ENCODE measurements around the gene MGAT4B.

The MGAT4B gene

GRCh38 chr5:179759581-179760551 lies 46.8 kb downstream of the MGAT4B start:
- TF ChIP-seq, protein P1, sequence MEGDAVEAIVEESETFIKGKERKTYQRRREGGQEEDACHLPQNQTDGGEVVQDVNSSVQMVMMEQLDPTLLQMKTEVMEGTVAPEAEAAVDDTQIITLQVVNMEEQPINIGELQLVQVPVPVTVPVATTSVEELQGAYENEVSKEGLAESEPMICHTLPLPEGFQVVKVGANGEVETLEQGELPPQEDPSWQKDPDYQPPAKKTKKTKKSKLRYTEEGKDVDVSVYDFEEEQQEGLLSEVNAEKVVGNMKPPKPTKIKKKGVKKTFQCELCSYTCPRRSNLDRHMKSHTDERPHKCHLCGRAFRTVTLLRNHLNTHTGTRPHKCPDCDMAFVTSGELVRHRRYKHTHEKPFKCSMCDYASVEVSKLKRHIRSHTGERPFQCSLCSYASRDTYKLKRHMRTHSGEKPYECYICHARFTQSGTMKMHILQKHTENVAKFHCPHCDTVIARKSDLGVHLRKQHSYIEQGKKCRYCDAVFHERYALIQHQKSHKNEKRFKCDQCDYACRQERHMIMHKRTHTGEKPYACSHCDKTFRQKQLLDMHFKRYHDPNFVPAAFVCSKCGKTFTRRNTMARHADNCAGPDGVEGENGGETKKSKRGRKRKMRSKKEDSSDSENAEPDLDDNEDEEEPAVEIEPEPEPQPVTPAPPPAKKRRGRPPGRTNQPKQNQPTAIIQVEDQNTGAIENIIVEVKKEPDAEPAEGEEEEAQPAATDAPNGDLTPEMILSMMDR (IDR thresholded peaks at IDR 0.05; ENCODE audit: control insufficient read depth, insufficient read depth, low read depth, low read length, missing control alignments): no peak
- no peak for DNase-seq (ENCODE audit: low read depth)
- H3K4me3 ChIP-seq (ENCODE audit: control insufficient read depth, low read depth, low read length): no peak overlapping the region

GRCh38 chr5:179758955-179759354 lies 47.7 kb downstream of the MGAT4B start:
- no peak for DNase-seq (ENCODE audit: low read depth)
- TF ChIP-seq, protein P1 (IDR thresholded peaks at IDR 0.05; ENCODE audit: control insufficient read depth, insufficient read depth, low read depth, low read length, missing control alignments): no peak
- no peak overlapping the region for H3K4me3 ChIP-seq (ENCODE audit: control insufficient read depth, low read depth, low read length)

DNA sequence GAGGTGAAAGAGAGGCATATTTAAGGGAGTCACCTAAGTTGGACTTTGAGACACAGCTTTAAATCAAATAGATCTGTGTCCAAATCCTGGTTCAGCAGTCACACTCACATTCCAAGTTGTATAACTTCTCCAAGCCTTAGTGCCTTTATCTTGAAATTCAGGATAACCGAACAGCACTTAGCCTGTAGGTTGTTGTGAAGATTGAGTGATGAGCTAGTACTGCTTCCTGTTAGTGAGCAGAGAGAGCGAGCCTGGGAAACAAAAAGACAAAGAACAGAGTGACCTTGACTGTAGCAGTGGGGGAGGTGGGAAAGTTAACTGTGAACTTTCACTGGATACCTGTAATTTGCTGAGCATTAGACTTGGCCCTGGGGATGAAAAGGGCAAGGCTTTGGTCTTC lies 51.6 kb downstream of the MGAT4B start:
- no peak overlapping the region for H3K4me3 ChIP-seq (ENCODE audit: control insufficient read depth, low read depth, low read length)
- DNase-seq (ENCODE audit: low read depth): no peak
- TF ChIP-seq, protein P1 (IDR thresholded peaks at IDR 0.05; ENCODE audit: control insufficient read depth, insufficient read depth, low read depth, low read length, missing control alignments): no peak

DNA sequence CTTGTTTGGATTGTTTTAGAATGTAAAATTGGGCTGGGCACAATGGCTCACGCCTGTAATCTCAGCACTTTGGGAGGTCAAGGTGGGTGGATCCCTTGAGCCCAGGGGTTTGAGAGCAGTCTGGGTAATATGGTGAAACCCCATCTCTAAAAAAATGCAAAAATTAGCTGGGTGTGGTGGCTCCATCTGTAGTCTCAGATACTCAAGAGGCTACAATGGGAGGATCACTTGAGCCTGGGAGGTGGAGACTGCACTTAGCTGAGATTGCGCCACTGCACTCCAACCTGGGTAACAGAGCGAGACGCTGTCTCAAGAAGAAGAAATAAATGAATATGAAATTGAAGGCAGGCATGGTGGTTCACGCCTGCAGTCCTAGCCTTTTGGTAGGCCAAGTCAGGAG lies 52.7 kb downstream of the MGAT4B start:
- H3K4me3 ChIP-seq (ENCODE audit: control insufficient read depth, low read depth, low read length): no peak overlapping the region
- TF ChIP-seq, protein P1 (IDR thresholded peaks at IDR 0.05; ENCODE audit: control insufficient read depth, insufficient read depth, low read depth, low read length, missing control alignments): no peak
- DNase-seq (ENCODE audit: low read depth): no peak

DNA sequence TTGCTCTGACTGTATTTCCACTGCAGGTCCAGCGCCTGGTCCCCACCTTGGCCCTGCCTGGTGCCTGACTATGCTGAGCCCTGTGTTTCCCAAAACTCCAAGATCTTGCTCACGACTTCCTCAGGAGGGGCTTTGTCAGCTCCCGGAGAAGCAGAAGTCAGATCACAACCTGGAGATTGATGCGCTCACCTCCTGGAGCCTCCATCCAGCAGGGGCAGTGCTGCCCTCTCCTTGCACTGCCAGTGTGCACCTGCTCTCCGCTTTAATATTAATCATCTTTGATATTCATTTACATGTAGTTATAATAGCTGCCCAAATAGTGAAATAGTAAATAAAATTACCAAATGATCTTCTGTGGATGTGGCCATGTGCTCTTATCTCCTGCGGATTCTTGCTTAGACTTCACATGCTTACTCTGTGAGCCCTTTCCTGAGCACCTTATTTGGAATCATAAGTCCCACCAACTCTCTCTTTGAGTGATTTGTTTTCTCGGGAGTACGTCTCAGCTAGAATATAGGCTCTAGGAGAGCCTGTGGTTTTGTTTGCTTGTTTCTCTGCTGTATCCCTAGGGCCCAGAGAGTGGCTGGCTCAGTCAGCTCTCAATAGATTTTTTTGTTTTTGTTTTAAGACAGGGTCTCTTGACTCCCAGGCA lies 56.7 kb downstream of the MGAT4B start:
- TF ChIP-seq, protein P1 (IDR thresholded peaks at IDR 0.05; ENCODE audit: control insufficient read depth, insufficient read depth, low read depth, low read length, missing control alignments): no peak
- H3K4me3 ChIP-seq (ENCODE audit: control insufficient read depth, low read depth, low read length): no peak overlapping the region
- DNase-seq (ENCODE audit: low read depth): no peak

- no peak overlapping the region for H3K4me3 ChIP-seq (ENCODE audit: control insufficient read depth, low read depth, low read length)
- TF ChIP-seq, protein P1 (IDR thresholded peaks at IDR 0.05; ENCODE audit: control insufficient read depth, insufficient read depth, low read depth, low read length, missing control alignments): no peak
- DNase-seq (ENCODE audit: low read depth): no peak
These were observed 58.9 kb downstream of the MGAT4B start for GRCh38 chr5:179747811-179748210.
